NCI-H510A treated with DMSO at 0.1 percent for 48 hours (cell line): Measurements from ENCODE around the gene ENPP3.

Source experiments
- DNase-seq: peaks from one replicate; lab custom pipeline; 2025; lab: John Stamatoyannopoulos, UW

The ENPP3 gene

DNA sequence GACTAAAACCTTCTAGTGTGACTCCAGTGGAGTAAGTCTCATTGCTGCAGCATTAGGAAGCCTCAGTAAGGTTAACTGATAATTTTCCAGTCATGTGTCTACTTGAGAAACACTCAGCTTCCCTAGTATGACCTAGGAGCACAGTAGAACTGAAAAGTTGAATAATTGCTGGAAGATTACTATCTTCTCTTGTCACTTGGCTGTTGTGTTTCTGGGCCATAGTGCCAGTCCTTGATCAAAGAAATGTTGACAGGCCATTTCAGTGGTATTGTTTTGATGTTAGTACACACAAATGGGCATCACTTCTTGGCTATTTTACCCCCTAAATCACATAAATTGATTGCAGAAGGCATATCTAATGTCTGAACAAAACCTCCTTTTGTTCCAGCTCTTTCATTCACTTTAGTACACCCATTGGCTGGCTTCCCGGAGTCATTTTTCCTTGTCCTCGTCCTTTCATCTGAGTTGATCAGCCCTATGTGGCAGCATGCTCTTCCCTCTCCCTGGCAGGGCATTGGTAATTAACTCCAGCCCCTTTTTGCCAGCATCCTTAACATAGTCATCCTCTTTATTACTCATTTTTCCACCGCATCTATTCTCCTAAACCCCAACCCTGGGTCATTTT lies 6.0 kb downstream of the ENPP3 start:
- DNase-seq: no peak

GRCh38 chr6:131643855-131644460 lies 6.9 kb downstream of the ENPP3 start:
- no peak for DNase-seq

DNA sequence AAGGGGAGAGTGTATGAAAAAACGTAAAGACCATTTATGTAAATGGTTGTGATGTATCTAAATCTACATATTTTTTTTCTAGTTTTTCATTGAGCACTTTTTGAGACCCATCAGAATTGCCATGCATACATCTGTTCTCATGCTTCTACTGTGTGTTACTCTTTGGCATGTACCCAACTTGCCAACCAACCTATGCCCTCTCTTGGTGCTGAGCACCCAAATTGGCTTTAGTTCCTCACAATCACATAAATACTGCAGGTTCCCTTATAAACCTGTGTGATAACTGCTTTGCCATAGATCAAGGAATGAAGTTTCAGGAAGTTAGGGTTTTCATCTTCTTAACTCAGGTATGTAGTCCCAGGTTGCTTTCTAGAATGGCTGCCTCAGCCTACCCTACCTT lies 7.8 kb downstream of the ENPP3 start:
- DNase-seq: no peak

DNA sequence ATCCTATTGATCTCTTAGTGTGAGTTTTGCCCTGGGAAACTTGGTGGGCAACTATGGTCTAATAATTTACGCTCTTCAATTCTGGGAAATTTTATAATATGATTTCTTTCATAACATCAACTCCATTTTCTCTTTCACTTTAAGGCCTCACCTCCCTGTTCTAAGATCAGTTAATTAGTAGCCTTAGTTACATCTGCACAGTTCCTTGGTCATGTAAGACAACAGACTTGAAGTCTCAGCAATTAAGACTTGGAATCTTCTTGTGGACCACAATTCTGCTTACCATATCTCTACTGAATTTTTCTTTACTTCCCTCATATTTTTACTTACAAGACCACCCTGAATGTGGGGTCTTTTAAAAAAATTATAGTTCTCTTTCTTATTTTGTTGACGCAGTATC lies 8.7 kb downstream of the ENPP3 start:
- no peak for DNase-seq

DNA sequence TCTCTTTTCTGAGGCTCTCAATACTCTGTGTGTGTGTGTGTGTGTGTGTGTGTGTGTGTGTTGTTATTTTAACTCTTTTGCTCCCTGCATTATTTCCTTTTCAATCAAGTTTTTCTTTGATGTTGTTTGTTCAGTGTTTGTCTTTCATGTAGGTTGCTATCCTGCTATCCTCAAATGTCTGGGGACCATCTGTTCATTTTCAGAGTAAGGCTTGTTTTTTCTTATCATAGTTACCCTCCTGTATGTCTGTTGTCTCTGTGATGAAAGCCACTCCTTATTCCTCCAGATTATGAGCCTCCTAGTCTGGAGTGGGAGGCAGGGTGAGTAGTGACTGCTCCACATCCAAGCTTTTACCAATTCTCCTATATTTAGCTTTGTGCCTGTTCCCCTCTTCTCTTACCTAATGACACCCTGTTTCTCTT lies 9.2 kb downstream of the ENPP3 start:
- no peak for DNase-seq

DNA sequence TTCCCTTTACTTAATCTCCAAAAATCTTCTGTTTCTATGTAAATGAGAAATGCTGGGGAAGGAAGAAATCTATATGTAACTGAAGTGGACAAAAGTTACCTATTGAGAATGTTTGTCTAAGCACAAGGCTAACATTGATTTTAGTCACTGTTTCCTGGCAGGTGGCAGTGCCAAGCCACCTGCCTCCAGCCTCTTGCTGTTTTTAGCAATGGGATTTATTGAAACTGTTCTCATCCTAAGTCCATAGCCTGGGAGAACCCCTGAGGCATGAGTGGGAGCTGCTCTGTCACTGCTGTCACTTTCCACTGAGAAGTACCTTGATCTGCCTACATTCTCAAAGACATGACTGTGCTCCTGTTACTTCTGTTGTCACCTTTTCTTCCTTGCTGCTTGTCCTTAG lies 14.7 kb downstream of the ENPP3 start:
- DNase-seq: peak; percentile 8

DNA sequence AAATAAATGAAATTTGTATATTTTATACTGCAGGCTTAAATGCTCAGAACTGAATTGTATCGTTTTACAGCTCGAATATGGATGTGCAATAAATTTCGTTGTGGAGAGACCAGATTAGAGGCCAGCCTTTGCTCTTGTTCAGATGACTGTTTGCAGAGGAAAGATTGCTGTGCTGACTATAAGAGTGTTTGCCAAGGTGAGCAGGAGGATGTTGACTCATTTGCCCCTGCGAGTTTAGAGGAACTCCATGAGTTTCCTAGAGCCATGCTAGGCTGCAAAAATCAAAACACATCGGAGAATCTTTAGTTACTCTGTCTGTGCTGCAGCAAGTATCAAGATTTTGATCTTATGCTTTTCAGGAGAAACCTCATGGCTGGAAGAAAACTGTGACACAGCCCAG lies 15.4 kb downstream of the ENPP3 start:
- peak; percentile 19 for DNase-seq

DNA sequence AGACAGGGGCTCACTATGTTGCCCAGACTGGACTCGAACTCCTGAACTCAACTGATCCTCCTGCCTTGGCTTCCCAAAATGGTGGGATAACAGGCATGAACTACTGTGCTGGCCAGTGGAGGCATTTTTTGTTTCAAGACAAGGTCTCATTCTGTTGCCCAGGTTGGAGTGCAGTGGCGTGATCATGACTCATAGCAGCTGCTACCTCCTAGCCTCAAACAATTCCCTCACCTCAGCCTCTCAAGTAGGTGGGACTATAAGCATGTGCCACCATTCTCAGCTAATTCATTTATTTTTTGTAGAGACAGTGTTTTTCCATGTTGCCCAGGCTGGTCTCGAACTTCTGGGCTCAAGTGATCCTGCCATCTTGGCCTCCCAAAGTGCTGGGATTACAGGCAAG lies 17.2 kb downstream of the ENPP3 start:
- DNase-seq: no peak

- no peak for DNase-seq
Measured at GRCh38 chr6:131655387-131655786, 18.3 kb downstream of the ENPP3 start.

DNA sequence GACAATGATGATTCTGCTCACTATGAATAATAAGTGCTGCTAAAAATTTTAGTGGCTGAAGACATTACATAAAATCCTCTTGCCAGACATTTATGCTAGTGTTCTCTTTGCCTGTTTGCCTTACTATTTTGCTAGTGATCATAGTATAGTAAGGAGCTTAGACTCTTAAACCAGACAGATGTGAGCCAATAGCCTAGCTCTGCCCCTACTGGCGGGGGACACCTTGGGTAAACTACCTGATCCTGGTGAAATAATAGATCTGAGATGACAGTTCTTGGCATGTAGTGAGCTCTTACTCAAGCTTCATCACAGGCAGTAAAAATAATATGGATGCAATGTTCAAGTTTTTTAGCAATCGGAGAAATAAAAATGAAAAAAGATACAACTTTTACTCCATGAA lies 18.8 kb downstream of the ENPP3 start:
- DNase-seq: no peak

DNA sequence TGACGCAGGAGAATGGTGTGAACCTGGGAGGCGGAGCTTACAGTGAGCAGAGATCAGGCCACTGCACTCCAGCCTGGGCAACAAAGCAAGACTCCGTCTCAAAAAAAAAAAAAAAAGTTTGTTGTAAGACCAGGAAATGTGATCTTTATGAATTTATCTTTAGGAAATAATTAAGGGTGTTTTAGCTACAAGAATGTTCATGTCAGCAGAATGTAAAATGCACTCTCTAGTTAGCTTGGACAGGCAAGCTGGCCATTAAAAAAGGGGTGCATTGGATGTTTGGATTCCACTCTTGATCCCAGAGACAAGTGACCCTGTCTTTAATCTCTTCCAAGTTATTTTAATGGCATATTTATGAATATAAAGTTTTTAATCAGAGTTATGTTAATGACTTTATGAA lies 19.6 kb downstream of the ENPP3 start:
- DNase-seq: no peak

- DNase-seq: no peak
Measured at GRCh38 chr6:131657222-131657621, 20.1 kb downstream of the ENPP3 start.

DNA sequence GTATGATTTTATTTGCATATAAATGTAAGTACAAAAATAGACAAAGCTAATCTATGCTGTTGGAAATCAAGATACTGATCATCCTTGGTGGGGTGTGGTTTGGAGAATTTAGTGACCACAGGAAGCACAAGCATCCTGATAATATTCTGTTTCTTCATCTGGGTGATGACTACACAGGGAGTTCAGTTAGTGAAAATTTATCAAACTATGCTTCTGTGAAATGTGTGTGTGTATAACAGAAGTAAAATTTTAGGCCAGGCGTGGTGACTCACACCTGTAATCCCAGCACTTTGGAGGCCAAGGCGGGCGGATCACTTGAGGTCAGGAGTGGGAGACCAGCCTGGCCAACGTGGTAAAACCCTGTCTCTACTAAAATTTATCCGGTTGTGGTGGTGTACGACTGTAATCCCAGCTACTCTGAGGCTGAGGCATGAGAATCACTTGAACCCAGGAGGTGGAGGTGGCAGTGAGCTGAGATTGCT lies 20.6 kb downstream of the ENPP3 start:
- no peak for DNase-seq

GRCh38 chr6:131658287-131658686 lies 21.2 kb downstream of the ENPP3 start:
- DNase-seq: no peak

DNA sequence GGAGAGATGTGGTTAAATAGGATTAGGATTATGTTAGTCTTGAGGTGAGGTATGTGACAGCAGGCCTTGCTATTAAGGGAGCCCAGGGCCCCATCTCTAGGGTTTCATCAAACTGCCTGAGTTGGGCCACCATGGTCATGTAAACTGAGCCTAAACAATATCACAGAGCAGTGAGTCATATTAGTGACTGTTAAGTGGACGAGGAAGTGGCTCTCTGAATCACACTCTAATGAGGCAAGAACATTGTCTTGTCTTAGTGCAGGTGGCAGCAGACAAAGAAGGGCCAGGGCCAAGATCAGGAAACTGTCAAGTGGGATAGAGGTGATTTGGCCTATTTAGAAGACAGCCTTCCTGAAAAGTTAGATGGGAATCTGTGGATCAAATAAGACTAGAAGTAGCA lies 23.1 kb downstream of the ENPP3 start:
- DNase-seq: no peak

DNA sequence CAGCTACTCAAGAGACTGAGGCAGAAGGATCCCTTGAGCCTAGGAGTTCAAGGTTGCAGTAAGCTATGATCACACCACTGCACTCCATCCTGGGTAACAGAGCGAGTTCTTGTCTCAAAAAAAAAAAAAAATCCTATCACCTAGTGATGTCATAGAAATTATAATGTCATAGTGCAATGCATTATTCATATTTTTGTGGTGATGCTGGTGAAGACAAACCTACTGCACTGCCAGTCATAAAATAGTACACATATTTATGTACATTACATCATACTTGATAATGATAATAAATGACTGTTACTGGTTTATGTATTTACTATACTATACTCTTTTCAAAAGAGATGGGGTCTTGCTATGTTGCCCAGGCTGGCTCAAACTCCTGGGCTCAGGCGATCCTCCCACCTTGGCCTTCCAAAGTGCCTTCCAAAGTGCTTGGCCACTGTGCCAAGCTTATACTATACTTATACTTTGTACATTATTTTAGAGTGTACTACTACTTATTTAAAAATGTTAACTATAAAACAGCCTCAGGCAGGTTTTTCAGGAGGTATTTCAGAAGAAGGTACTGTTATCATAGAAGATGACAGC lies 26.6 kb downstream of the ENPP3 start:
- no peak for DNase-seq

- no peak for DNase-seq
Measured at GRCh38 chr6:131669891-131670290, 32.8 kb downstream of the ENPP3 start.

DNA sequence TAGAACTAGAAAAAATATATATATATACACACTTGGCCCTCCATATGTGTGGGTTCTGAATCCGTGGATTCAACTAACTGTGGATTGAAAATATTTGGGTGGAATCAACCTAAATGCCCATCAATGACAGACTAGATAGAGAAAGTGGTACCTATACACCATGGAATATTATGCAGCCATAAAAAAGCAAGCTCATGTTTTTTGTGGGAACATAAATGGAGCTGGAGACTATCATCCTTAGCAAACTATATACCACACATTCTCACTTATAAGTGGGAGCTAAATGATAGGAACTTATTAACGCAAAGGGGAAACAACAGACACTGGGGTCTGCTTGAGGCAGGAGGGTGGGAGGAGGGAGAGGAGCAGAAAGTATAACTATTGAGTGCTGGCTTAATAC lies 36.1 kb downstream of the ENPP3 start:
- no peak for DNase-seq

- no peak for DNase-seq
Measured at GRCh38 chr6:131678442-131678841, 41.3 kb downstream of the ENPP3 start.

DNA sequence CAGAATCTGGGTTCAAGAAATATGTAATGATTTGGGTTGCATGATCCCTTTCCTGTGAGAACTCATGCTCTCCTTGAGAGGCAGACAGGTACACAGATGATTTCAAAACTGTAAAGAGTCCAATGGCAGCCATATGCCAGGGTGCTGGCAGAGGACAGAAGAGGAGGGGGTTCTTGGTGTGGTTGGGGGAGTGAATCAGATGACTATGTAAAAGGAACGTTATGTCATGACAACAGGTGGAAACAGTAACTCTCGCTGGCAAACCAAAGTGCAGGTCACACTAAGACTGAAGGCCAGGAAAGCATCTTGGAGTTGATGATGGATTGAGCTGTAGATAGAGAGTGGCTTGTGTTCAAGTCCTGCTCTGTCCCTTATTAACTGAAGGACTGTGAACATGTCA lies 43.8 kb downstream of the ENPP3 start:
- DNase-seq: no peak

GRCh38 chr6:131681585-131681984 lies 44.5 kb downstream of the ENPP3 start:
- no peak for DNase-seq

DNA sequence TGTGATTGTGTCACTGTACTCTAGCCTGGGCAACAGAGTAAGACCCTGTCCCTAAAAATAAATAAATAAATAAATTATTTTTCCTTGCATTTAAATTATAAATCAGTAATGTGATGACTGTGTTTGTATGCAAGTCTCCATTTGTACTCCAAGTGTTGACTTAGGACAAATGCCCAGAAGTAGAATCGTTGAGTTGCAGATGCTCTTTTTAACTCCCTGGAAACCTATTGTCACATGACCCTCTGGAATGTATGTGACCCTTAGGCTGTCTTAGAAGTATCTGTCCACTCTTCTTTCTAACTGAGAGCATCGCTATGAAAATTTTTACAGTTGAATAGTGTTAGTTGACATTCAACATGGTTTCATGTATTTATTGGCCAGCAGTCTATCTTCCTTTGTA lies 45.3 kb downstream of the ENPP3 start:
- no peak for DNase-seq

GRCh38 chr6:131683479-131683878 lies 46.4 kb downstream of the ENPP3 start:
- no peak for DNase-seq

- DNase-seq: no peak
Measured at GRCh38 chr6:131685266-131685780, 48.2 kb downstream of the ENPP3 start.
